Left lung (tissue), 10 donors: ENCODE results near the gene SLC5A1. TPM values are rescaled to one million over a fixed set of nuclear protein-coding genes. Genes with fewer than 3 reads are reported as not detected.
A peak's percentile ranks its signal among the peaks of the same experiment; 100 is the strongest.

Experiments used
- ATAC-seq: fragments of 200-7000 bp; cut with Tn5 transposase; one replicate; pipeline ENCODE4 v1.9.1; 2020; ENCODE audit warnings: moderate library complexity
- DNase-seq, 4 donors: peaks; one replicate each; pipeline ENCODE4 v3.0.0-alpha.2; 2013 to 2020
- H3K27ac ChIP-seq, 2 donors: fragments of 200-600 bp; sonication (generic) in 1 of 2; one replicate each; pipeline versions ENCODE4 v1.5.0 to v1.8.0; 2020 to 2021
- H3K27me3 ChIP-seq, 2 donors: fragments of 200-600 bp; sonication (generic) in 1 of 2; one replicate each; pipeline versions ENCODE4 v1.5.0 to v1.8.0; 2020 to 2021
- H3K36me3 ChIP-seq, 2 donors: fragments of 200-600 bp; sonication (generic) in 1 of 2; one replicate each; pipeline versions ENCODE4 v1.5.0 to v1.8.0; 2020 to 2021
- H3K4me1 ChIP-seq, 2 donors: fragments of 200-600 bp; one replicate each; pipeline ENCODE4 v1.8.0; 2021
- H3K4me3 ChIP-seq, 2 donors: fragments of 200-600 bp; sonication (generic) in 1 of 2; one replicate each; pipeline versions ENCODE4 v1.5.0 to v1.8.0; 2020 to 2021; ENCODE audit warnings: mild to moderate bottlenecking in 1 of 2
- H3K9me3 ChIP-seq, 2 donors: fragments of 200-600 bp; sonication (generic) in 1 of 2; one replicate each; pipeline versions ENCODE4 v1.5.0 to v1.8.0; 2020 to 2021
- CTCF ChIP-seq, 2 donors: fragments of 200-600 bp; sonication (generic) in 1 of 2; IDR thresholded peaks; one replicate each; pipeline versions ENCODE4 v1.5.0 to v1.8.0; 2021; ENCODE audit warnings: antibody characterized with exemption in 2 of 2
- intact Hi-C, 2 donors: fragments of 100-400 bp; cut with DNase I; formaldehyde crosslinking; loops; one replicate each; pipeline versions ENCODE4 v1.11.2 to v1.14.2; 2022
- polyA plus RNA-seq, 6 donors: library from polyadenylated mRNA; unstranded; fragments of 120-200 nt; gene quantifications; one replicate each; pipeline ENCODE4 v1.2.1, GENCODE V29; 2013; ENCODE audit not compliant: insufficient read length in 6 of 6
- total RNA-seq, 2 donors: library from RNA; stranded (reverse); fragmentation: NEBNext Ultra II Directional; extraction: Animal tissue kit (Norgen Biotek cat#: 25700); gene quantifications; one replicate each; pipeline ENCODE4 v1.2.1, GENCODE V29; 2021
- donor health status: DM: no; HTN: yes; CAD: no.
- donor health status: DM: no; HTN: no; CAD: no.

SLC5A1 gene
- total and polyA plus RNA-seq, 8 donors = 0.26 to 1.1 (median 0.50) TPM

GRCh38 chr22:32044913-32045312, 1.9 kb downstream of the SLC5A1 start:
- Histone ChIP-seq H3K4me1 (no peaks in the 10 kb centered on the region), H3K27me3 (peaks cover 10 to 57% of the 10 kb centered on the region in 2 donors), H3K4me3 (no peak overlapping the region), H3K36me3 (no peaks in the 10 kb centered on the region), H3K9me3 (no peaks in the 10 kb centered on the region), H3K27ac (no peak overlapping the region)
- intact Hi-C loops = no loop called here
- ATAC-seq (peak; percentile 36), DNase-seq (no peak)
- no peak for TF ChIP-seq CTCF (IDR thresholded peaks at IDR 0.05)

- no peak for ATAC-seq
- DNase-seq = no peak
- H3K4me1 ChIP-seq = no peaks in the 10 kb centered on the region
- TF ChIP-seq CTCF (IDR thresholded peaks at IDR 0.05) = no peak
- no peak overlapping the region for H3K27ac ChIP-seq
- no peaks in the 10 kb centered on the region for H3K36me3 ChIP-seq
- intact Hi-C loops = no loop called here
- H3K4me3 ChIP-seq = no peak overlapping the region
- H3K9me3 ChIP-seq = no peaks in the 10 kb centered on the region
- peaks cover 8 to 26% of the 10 kb centered on the region in 2 donors for H3K27me3 ChIP-seq
Observed at GRCh38 chr22:32048069-32048468, 5.0 kb downstream of the SLC5A1 start.

GRCh38 chr22:32050678-32051515, 7.8 kb downstream of the SLC5A1 start:
- Histone ChIP-seq H3K27ac (no peak overlapping the region), H3K36me3 (no peaks in the 10 kb centered on the region), H3K4me1 (no peaks in the 10 kb centered on the region), H3K27me3 (peaks cover 0 to 5% of the 10 kb centered on the region in 2 donors), H3K4me3 (no peak overlapping the region), H3K9me3 (no peaks in the 10 kb centered on the region)
- intact Hi-C loops = no loop called here
- ATAC-seq (peak; percentile 83), DNase-seq (peak in 1 of 4 donors; percentile 47)
- no peak for TF ChIP-seq CTCF (IDR thresholded peaks at IDR 0.05)

GRCh38 chr22:32052244-32052643, 9.2 kb downstream of the SLC5A1 start:
- intact Hi-C loops = no loop called here
- Histone ChIP-seq H3K27ac (no peak overlapping the region), H3K27me3 (peaks cover 0 to 5% of the 10 kb centered on the region in 2 donors), H3K4me3 (no peak overlapping the region), H3K9me3 (no peaks in the 10 kb centered on the region), H3K36me3 (no peaks in the 10 kb centered on the region), H3K4me1 (no peaks in the 10 kb centered on the region)
- no peak for DNase-seq
- no peak for ATAC-seq
- TF ChIP-seq CTCF (IDR thresholded peaks at IDR 0.05) = no peak

- no peak for DNase-seq
- H3K27ac ChIP-seq = no peak overlapping the region
- intact Hi-C loops = no loop called here
- TF ChIP-seq CTCF (IDR thresholded peaks at IDR 0.05) = no peak
- peaks cover 0 to 3% of the 10 kb centered on the region in 2 donors for H3K27me3 ChIP-seq
- H3K4me3 ChIP-seq = no peak overlapping the region
- ATAC-seq = no peak
- H3K36me3 ChIP-seq = no peaks in the 10 kb centered on the region
- no peaks in the 10 kb centered on the region for H3K9me3 ChIP-seq
- no peaks in the 10 kb centered on the region for H3K4me1 ChIP-seq
Observed at GRCh38 chr22:32052936-32053791, 10.1 kb downstream of the SLC5A1 start.
